Neural crest cell (in vitro differentiated cells): ENCODE measurements around the gene COL25A1. TPM values are rescaled to one million over a fixed set of nuclear protein-coding genes. Genes with fewer than 3 reads are reported as not detected.

Source experiments
- DNase-seq: peaks from one replicate; pipeline ENCODE4 v3.0.0; 2021; ENCODE audit warnings: low read depth, mixed read lengths, low spot score
- H3K27ac Mint-ChIP-seq: one replicate; pipeline ENCODE4 v1.8.0; 2021; ENCODE audit warnings: mild to moderate bottlenecking, mixed read lengths; ENCODE audit not compliant: unreplicated experiment
- H3K27me3 Mint-ChIP-seq: 2 replicates; pipeline ENCODE4 v1.8.0; 2021; ENCODE audit warnings: low read depth, mild to moderate bottlenecking, mixed read lengths
- H3K36me3 Mint-ChIP-seq: 2 replicates; pipeline ENCODE4 v1.8.0; 2021; ENCODE audit warnings: low read depth, mild to moderate bottlenecking, mixed read lengths
- H3K4me1 Mint-ChIP-seq: 2 replicates; pipeline ENCODE4 v1.8.0; 2021; ENCODE audit warnings: mixed read lengths
- H3K4me3 Mint-ChIP-seq: one replicate; pipeline ENCODE4 v1.8.0; 2021; ENCODE audit warnings: mild to moderate bottlenecking, mixed read lengths
- H3K9me3 Mint-ChIP-seq: 2 replicates; pipeline ENCODE4 v1.8.0; 2021; ENCODE audit warnings: mixed read lengths
- CTCF ChIP-seq: fragments of 200-600 bp; sonication (generic); conservative IDR thresholded peaks from 2 replicates; pipeline ENCODE4 v1.5.0; 2021; ENCODE audit warnings: antibody characterized with exemption, mild to moderate bottlenecking
- total RNA-seq: library from RNA; stranded (reverse); gene quantifications from 2 replicates; pipeline ENCODE4 v1.2.1, GENCODE V29; 2021

COL25A1 gene
- total RNA-seq, 1 donor from 2014 or later = 39.3 TPM

DNA sequence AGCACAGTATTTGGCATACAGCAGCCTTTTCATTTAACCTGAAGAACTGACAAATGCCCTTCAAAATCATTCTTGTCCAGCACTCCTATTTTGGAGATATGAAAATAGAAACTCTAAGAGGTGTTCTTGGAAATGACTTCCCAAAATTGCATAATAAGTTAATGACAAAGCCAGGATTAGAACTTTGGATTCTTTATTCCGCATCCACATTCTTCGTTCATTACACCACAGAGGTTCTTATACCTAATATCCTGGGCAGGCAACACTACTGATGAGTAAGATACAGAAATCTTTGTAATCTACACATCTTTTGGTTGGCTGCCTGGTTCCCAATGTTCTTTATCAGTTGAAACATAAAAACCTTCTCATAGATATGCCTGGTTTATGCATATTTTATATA, 5.9 kb downstream of the COL25A1 start:
- Mint-ChIP-seq H3K4me3 (no peak overlapping the region), H3K27ac (no peak overlapping the region), H3K9me3 (no peaks in the 10 kb centered on the region), H3K27me3 (peaks cover 19% of the 10 kb centered on the region), H3K36me3 (peaks cover 2% of the 10 kb centered on the region), H3K4me1 (peaks cover 42% of the 10 kb centered on the region)
- TF ChIP-seq CTCF = no peak
- DNase-seq = no peak

DNA sequence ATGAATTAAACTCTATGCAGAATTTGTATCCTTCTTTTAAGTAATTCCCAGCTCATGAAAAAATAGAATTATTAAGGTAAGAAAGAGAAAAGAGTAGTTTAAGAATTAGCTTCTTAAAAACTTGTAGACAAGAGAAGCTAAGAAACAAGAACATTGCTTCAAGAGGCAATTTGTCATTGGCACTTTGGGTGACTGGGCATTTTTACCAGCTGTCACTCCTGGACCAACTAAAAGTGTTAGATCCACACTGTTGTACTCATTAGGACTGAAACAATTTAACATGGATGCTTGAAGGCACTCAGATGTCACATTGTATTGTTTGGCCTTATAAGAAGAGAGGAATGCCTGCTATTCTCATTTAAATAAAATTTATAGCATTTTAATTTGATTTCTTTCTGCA, 7.4 kb downstream of the COL25A1 start:
- peaks cover 2% of the 10 kb centered on the region for H3K36me3 Mint-ChIP-seq
- H3K9me3 Mint-ChIP-seq = no peaks in the 10 kb centered on the region
- H3K4me1 Mint-ChIP-seq = peaks cover 30% of the 10 kb centered on the region
- no peak overlapping the region for H3K4me3 Mint-ChIP-seq
- H3K27me3 Mint-ChIP-seq = peaks cover 6% of the 10 kb centered on the region
- DNase-seq = no peak
- no peak overlapping the region for H3K27ac Mint-ChIP-seq
- TF ChIP-seq CTCF = no peak

DNA sequence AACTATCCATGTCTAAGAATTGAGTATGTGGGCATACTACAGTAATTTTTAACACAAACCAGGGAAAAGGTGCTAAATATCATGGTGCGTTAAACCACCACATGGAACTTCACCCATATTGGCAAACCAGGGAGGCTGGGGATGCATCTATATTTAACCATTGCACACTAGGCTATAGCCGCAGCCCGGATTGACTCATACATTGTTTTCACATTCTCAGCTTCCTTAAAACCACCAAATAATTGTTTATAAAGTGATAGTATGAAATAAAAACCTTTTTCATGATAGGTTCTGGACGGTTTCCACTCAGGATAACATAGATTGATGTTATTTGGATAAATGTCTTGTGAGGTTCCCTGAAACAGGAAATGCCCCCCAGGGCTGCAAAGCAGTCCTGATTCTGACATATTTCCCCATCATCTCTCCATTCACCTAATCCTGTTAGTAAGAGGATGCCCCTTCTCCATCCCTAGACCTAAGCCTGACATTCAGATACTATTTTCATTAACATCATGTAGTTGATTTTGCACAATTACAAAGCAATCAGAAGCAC, 7.9 kb downstream of the COL25A1 start:
- no peak overlapping the region for H3K4me3 Mint-ChIP-seq
- no peak for TF ChIP-seq CTCF
- H3K9me3 Mint-ChIP-seq = no peaks in the 10 kb centered on the region
- peaks cover 25% of the 10 kb centered on the region for H3K4me1 Mint-ChIP-seq
- H3K27ac Mint-ChIP-seq = no peak overlapping the region
- peaks cover under 1% of the 10 kb centered on the region for H3K27me3 Mint-ChIP-seq
- DNase-seq = no peak
- H3K36me3 Mint-ChIP-seq = peaks cover 2% of the 10 kb centered on the region

GRCh38 chr4:109294006-109294405, 8.5 kb downstream of the COL25A1 start:
- H3K27ac Mint-ChIP-seq = no peak overlapping the region
- peaks cover 2% of the 10 kb centered on the region for H3K36me3 Mint-ChIP-seq
- H3K27me3 Mint-ChIP-seq = no peaks in the 10 kb centered on the region
- peak; percentile 62 for TF ChIP-seq CTCF
- no peak for DNase-seq
- peaks cover 25% of the 10 kb centered on the region for H3K4me1 Mint-ChIP-seq
- no peaks in the 10 kb centered on the region for H3K9me3 Mint-ChIP-seq
- H3K4me3 Mint-ChIP-seq = peak overlapping the region; percentile 19

- Mint-ChIP-seq H3K36me3 (peaks cover 2% of the 10 kb centered on the region), H3K27ac (no peak overlapping the region), H3K27me3 (no peaks in the 10 kb centered on the region), H3K4me3 (no peak overlapping the region), H3K9me3 (no peaks in the 10 kb centered on the region), H3K4me1 (peaks cover 25% of the 10 kb centered on the region)
- TF ChIP-seq CTCF = no peak
- no peak for DNase-seq
These were observed 10.7 kb downstream of the COL25A1 start for GRCh38 chr4:109291707-109292238.
